NCI-H526 (cell line): ENCODE measurements around the gene GBGT1.
"Not testable (repeated sequence)": the region's sequence is repeated elsewhere in the genome, so short reads cannot be mapped to it uniquely, and the experiment has no call there.

Source experiments
- DNase-seq, 2 experiments: peaks; one replicate each; lab custom pipeline; 2025; lab: John Stamatoyannopoulos, UW

GBGT1 gene

GRCh38 chr9:133195029-133195428 is 31.3 kb upstream of the GBGT1 start:
- no peak for DNase-seq

GRCh38 chr9:133194597-133194996 is 30.9 kb upstream of the GBGT1 start:
- DNase-seq: no peak

- no peak for DNase-seq
These were observed 28.3 kb upstream of the GBGT1 start for GRCh38 chr9:133191989-133192388.

GRCh38 chr9:133189826-133190225 is 26.1 kb upstream of the GBGT1 start:
- DNase-seq: no peak

GRCh38 chr9:133188843-133189180 is 25.1 kb upstream of the GBGT1 start:
- DNase-seq: no peak

- DNase-seq: peak; percentile 60 to 82
These were observed 24.5 kb upstream of the GBGT1 start for GRCh38 chr9:133188006-133188842.

- no peak for DNase-seq
These were observed 23.9 kb upstream of the GBGT1 start for GRCh38 chr9:133187561-133188005.

- no peak for DNase-seq
These were observed 23.0 kb upstream of the GBGT1 start for GRCh38 chr9:133186736-133187135.

GRCh38 chr9:133184971-133185370 is 21.3 kb upstream of the GBGT1 start:
- DNase-seq: peak; percentile 62 to 74

- no peak for DNase-seq
These were observed 18.4 kb upstream of the GBGT1 start for GRCh38 chr9:133182151-133182550.

GRCh38 chr9:133181561-133181960 is 17.8 kb upstream of the GBGT1 start:
- no peak for DNase-seq

- no peak for DNase-seq
These were observed 17.2 kb upstream of the GBGT1 start for GRCh38 chr9:133180953-133181352.

GRCh38 chr9:133173056-133173455 is 9.3 kb upstream of the GBGT1 start:
- no peak for DNase-seq

- peak; percentile 64 to 85 for DNase-seq
These were observed 7.6 kb upstream of the GBGT1 start for GRCh38 chr9:133171161-133171961.

GRCh38 chr9:133170716-133171115 is 7.0 kb upstream of the GBGT1 start:
- no peak for DNase-seq

- not testable (repeated sequence) for DNase-seq
These were observed 6.0 kb upstream of the GBGT1 start for GRCh38 chr9:133169687-133170086.

GRCh38 chr9:133169102-133169501 is 5.4 kb upstream of the GBGT1 start:
- no peak for DNase-seq

GRCh38 chr9:133168432-133168831 is 4.7 kb upstream of the GBGT1 start:
- DNase-seq: no peak

GRCh38 chr9:133167769-133168168 is 4.1 kb upstream of the GBGT1 start:
- no peak for DNase-seq

GRCh38 chr9:133167096-133167730 is 3.5 kb upstream of the GBGT1 start:
- DNase-seq: no peak

- DNase-seq: no peak
These were observed 2.7 kb upstream of the GBGT1 start for GRCh38 chr9:133166392-133166791.

- DNase-seq: no peak
These were observed 1.7 kb upstream of the GBGT1 start for GRCh38 chr9:133165452-133165730.

- no peak for DNase-seq
These were observed 477 bp upstream of the GBGT1 start for GRCh38 chr9:133164191-133164590.
